A549 (cell line): ENCODE data around the gene UMODL1. TPM values are rescaled to one million over a fixed set of nuclear protein-coding genes. Genes with fewer than 3 reads are reported as not detected.

Experiments
- ATAC-seq, 2 experiments: fragments of 200-7000 bp in 1 of 2; fragments of >200 bp in 1 of 2; cut with Nextera tagmentation in 1 of 2; cut with Tn5 transposase in 1 of 2; 3 replicates each; pipeline versions ENCODE4 v1.8.0 to v1.9.1; 2018 to 2020; ENCODE audit warnings: mild to moderate bottlenecking in 1 of 2, moderate library complexity in 1 of 2
- CTCF ChIA-PET: fragments of 300-600 bp; sonication (Branson Sonifier 250); formaldehyde crosslinking; extraction: SDS; loops from one replicate; lab custom pipeline; 2021; ENCODE audit warnings: antibody characterized with exemption, inconsistent platforms; lab: Yijun Ruan, JAX
- POLR2A ChIA-PET: fragments of 350-600 bp; formaldehyde crosslinking; extraction: SDS; loops from one replicate; lab custom pipeline; 2021; ENCODE audit warnings: antibody characterized with exemption, inconsistent platforms; lab: Yijun Ruan, JAX
- DNase-seq, 2 experiments: peaks; one replicate each; pipeline versions ENCODE4 v3.0.0 to v3.0.0-alpha.2; 2011 to 2016; ENCODE audit warnings: low read depth in 1 of 2, low spot score in 1 of 2
- FAIRE-seq: peaks from 2 replicates; lab custom pipeline; 2011; peaks lifted over from hg19 to GRCh38; lab: Jason Lieb, UNC
- H3K27ac ChIP-seq, 2 experiments: fragments of >200 bp; sonication (Bioruptor Twin); formaldehyde crosslinking; 3 replicates each; pipeline ENCODE4 v1.5.1; 2016 to 2017
- H3K4me1 ChIP-seq: fragments of >200 bp; sonication (Bioruptor Twin); formaldehyde crosslinking; 3 replicates; pipeline ENCODE4 v1.6.1; 2016
- H3K4me2 ChIP-seq: fragments of >200 bp; sonication (Bioruptor Twin); formaldehyde crosslinking; 3 replicates; pipeline ENCODE4 v1.6.1; 2016
- H3K4me3 ChIP-seq: fragments of >200 bp; sonication (Bioruptor Twin); formaldehyde crosslinking; 3 replicates; pipeline ENCODE4 v1.5.1; 2016
- H3K9me3 ChIP-seq: fragments of >200 bp; sonication (Bioruptor Twin); formaldehyde crosslinking; 3 replicates; pipeline ENCODE4 v1.6.1; 2016
- BHLHE40 ChIP-seq: IDR thresholded peaks from 2 replicates; pipeline ENCODE4 v1.6.1; 2012; ENCODE audit warnings: low read depth, low read length, inconsistent platforms
- CBX2 ChIP-seq: fragments of 200-600 bp; sonication (generic); IDR thresholded peaks from 2 replicates; pipeline ENCODE4 v1.6.1; 2016; ENCODE audit warnings: low read depth, mild to moderate bottlenecking, borderline replicate concordance
- CHD2 ChIP-seq: fragments of 150-350 bp; IDR thresholded peaks from 2 replicates; pipeline ENCODE4 v1.6.1; 2014; ENCODE audit warnings: low read length; ENCODE audit not compliant: partially characterized antibody
- EP300 ChIP-seq, 2 experiments: fragments of >200 bp; sonication (Bioruptor Twin); formaldehyde crosslinking; IDR thresholded peaks; 2 replicates in 1 of 2; 3 replicates in 1 of 2; pipeline ENCODE4 v1.6.1; 2016 to 2017
- FOSL2 ChIP-seq, 2 experiments: fragments of 450-650 bp in 1 of 2; fragments of >200 bp in 1 of 2; sonication (Bioruptor Twin) in 1 of 2; formaldehyde crosslinking; IDR thresholded peaks; 2 replicates each; pipeline versions ENCODE4 v1.5.0 to v1.6.1; 2016 to 2020; ENCODE audit warnings: mild to moderate bottlenecking in 1 of 2, moderate library complexity in 1 of 2
- GATA3 ChIP-seq: IDR thresholded peaks from 2 replicates; pipeline ENCODE4 v1.6.1; 2012; ENCODE audit warnings: borderline replicate concordance
- HEYL ChIP-seq: fragments of 250-450 bp; sonication (Bioruptor Pico); IDR thresholded peaks from 2 replicates; pipeline ENCODE4 v1.8.0; 2021; ENCODE audit warnings: mild to moderate bottlenecking, moderate library complexity
- HOXB5 ChIP-seq: fragments of 250-450 bp; sonication (Bioruptor Pico); IDR thresholded peaks from 2 replicates; pipeline ENCODE4 v1.5.0; 2020; ENCODE audit warnings: mild to moderate bottlenecking, moderate library complexity
- JUNB ChIP-seq: fragments of >200 bp; sonication (Bioruptor Twin); formaldehyde crosslinking; IDR thresholded peaks from 2 replicates; pipeline ENCODE4 v1.6.1; 2016
- MAZ ChIP-seq: fragments of 150-350 bp; IDR thresholded peaks from 2 replicates; pipeline ENCODE4 v1.6.1; 2014; ENCODE audit warnings: antibody characterized with exemption, low read depth, low read length, borderline replicate concordance
- NFE2L2 ChIP-seq: fragments of 150-350 bp; conservative IDR thresholded peaks from 2 replicates; pipeline ENCODE4 v1.6.1; 2014; ENCODE audit warnings: low read length
- RFX5 ChIP-seq: fragments of 450-650 bp; IDR thresholded peaks from 2 replicates; pipeline ENCODE4 v1.7.1; 2014; ENCODE audit warnings: antibody characterized with exemption, mild to moderate bottlenecking, moderate library complexity
- RNF2 ChIP-seq: fragments of 200-600 bp; sonication (generic); IDR thresholded peaks from 2 replicates; pipeline ENCODE4 v1.6.1; 2016; ENCODE audit warnings: low read depth, mild to moderate bottlenecking, antibody characterized with exemption, moderate library complexity, borderline replicate concordance
- SMC3 ChIP-seq: fragments of >200 bp; sonication (Bioruptor Twin); formaldehyde crosslinking; IDR thresholded peaks from 3 replicates; pipeline ENCODE4 v1.6.1; 2018; ENCODE audit warnings: inconsistent platforms
- TFCP2L1 ChIP-seq: fragments of 250-450 bp; sonication (Bioruptor Pico); IDR thresholded peaks from 2 replicates; pipeline ENCODE4 v1.5.0; 2021; ENCODE audit warnings: mild to moderate bottlenecking
- TP53 ChIP-seq: fragments of 250-450 bp; sonication (Bioruptor Pico); IDR thresholded peaks from 2 replicates; pipeline ENCODE4 v1.5.0; 2021; ENCODE audit warnings: mild to moderate bottlenecking, moderate library complexity
- ZC3H11A ChIP-seq: fragments of 450-650 bp; IDR thresholded peaks from 2 replicates; pipeline ENCODE4 v1.6.1; 2014; ENCODE audit warnings: antibody characterized with exemption, mild to moderate bottlenecking
- ZNF302 ChIP-seq: fragments of 250-450 bp; sonication (Bioruptor Pico); IDR thresholded peaks from 2 replicates; pipeline ENCODE4 v1.9.0; 2021; ENCODE audit warnings: inconsistent platforms, mild to moderate bottlenecking, moderate library complexity
- WGBS: methylation state at CpG from one replicate; pipeline ENCODE4 v1.1.6; 2017; ENCODE audit errors: missing lambda C conversion rate; 5-methylcytosine and 5-hydroxymethylcytosine counted together
- polyA plus RNA-seq, 4 experiments: library from polyadenylated mRNA; depleted of rRNA in 3 of 4; stranded (reverse); fragments of >200 nt; fragmentation: RNase III in 1 of 4; extraction: RNeasy Plus Mini Kit Qiagen cat#74134 plus additional on column Dnase treatment in 1 of 4; gene quantifications; 2 replicates in 3 of 4; 3 replicates in 1 of 4; pipeline ENCODE4 v1.2.3, GENCODE V29; 2011 to 2017
- TF ChIP-seq, protein P1 (sequence below): fragments of 150-350 bp; IDR thresholded peaks from 2 replicates; pipeline ENCODE4 v1.6.1; 2014; ENCODE audit warnings: low read depth, mild to moderate bottlenecking, low read length
- TF ChIP-seq, protein P2 (sequence below): fragments of 250-450 bp; sonication (Bioruptor Pico); IDR thresholded peaks from 2 replicates; pipeline ENCODE4 v1.5.0; 2021; ENCODE audit warnings: mild to moderate bottlenecking, moderate library complexity, borderline replicate concordance
- TF ChIP-seq, protein P3 (sequence below): fragments of 450-650 bp; IDR thresholded peaks from 2 replicates; pipeline ENCODE4 v1.6.1; 2014; ENCODE audit warnings: antibody characterized with exemption
- TF ChIP-seq, protein P4 (sequence below): fragments of 200-600 bp; sonication (generic); IDR thresholded peaks from 2 replicates; pipeline ENCODE4 v1.6.1; 2016; ENCODE audit warnings: antibody characterized with exemption, mild to moderate bottlenecking, moderate library complexity
- TF ChIP-seq, protein P5 (sequence below): fragments of >200 bp; sonication (Bioruptor Twin); formaldehyde crosslinking; IDR thresholded peaks from 3 replicates; pipeline ENCODE4 v1.5.1; 2016
- TF ChIP-seq, protein P6 (sequence below): IDR thresholded peaks from 2 replicates; pipeline ENCODE4 v1.6.1; 2012

Gene UMODL1
- polyA plus RNA-seq, 2 of the 4 experiments (the other 2 are of a cell fraction) = not detected

DNA sequence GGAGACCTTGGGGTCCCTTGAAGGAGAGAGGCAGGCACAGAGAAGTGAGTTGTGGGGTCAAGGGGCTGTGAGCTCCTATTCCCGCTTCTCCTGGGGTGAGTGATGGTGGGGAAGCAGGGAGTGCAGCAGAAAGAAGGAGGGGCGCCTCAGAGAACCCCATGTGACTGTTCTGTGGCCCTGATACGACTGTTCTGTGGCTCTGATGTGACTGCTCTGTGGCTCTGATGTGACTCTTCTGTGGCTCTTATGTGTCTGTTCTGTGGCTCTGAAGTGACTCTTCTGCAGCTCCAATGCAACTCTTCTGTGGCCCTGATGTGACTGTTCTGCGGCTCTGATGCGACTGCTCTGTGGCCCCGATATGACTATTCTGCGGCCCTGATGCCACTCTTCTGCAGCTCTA lies 29.9 kb upstream of the UMODL1 start:
- TF ChIP-seq MAZ (no peak), HEYL (CRISPR knock-in tag) (no peak), CHD2 (no peak), SMC3 (no peak), JUNB (no peak), NFE2L2 (no peak), ZC3H11A (no peak), ZNF302 (CRISPR knock-in tag) (no peak), FOSL2 (IDR thresholded peaks at IDR 0.05) (no peak), FOSL2 (CRISPR knock-in tag; IDR thresholded peaks at IDR 0.05) (no peak), RFX5 (no peak)
- TF ChIP-seq, protein P1, sequence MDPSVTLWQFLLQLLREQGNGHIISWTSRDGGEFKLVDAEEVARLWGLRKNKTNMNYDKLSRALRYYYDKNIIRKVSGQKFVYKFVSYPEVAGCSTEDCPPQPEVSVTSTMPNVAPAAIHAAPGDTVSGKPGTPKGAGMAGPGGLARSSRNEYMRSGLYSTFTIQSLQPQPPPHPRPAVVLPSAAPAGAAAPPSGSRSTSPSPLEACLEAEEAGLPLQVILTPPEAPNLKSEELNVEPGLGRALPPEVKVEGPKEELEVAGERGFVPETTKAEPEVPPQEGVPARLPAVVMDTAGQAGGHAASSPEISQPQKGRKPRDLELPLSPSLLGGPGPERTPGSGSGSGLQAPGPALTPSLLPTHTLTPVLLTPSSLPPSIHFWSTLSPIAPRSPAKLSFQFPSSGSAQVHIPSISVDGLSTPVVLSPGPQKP = no peak
- TF ChIP-seq, protein P2, sequence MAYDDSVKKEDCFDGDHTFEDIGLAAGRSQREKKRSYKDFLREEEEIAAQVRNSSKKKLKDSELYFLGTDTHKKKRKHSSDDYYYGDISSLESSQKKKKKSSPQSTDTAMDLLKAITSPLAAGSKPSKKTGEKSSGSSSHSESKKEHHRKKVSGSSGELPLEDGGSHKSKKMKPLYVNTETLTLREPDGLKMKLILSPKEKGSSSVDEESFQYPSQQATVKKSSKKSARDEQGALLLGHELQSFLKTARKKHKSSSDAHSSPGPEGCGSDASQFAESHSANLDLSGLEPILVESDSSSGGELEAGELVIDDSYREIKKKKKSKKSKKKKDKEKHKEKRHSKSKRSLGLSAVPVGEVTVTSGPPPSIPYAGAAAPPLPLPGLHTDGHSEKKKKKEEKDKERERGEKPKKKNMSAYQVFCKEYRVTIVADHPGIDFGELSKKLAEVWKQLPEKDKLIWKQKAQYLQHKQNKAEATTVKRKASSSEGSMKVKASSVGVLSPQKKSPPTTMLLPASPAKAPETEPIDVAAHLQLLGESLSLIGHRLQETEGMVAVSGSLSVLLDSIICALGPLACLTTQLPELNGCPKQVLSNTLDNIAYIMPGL (CRISPR knock-in tag) = no peak
- TF ChIP-seq, protein P3, sequence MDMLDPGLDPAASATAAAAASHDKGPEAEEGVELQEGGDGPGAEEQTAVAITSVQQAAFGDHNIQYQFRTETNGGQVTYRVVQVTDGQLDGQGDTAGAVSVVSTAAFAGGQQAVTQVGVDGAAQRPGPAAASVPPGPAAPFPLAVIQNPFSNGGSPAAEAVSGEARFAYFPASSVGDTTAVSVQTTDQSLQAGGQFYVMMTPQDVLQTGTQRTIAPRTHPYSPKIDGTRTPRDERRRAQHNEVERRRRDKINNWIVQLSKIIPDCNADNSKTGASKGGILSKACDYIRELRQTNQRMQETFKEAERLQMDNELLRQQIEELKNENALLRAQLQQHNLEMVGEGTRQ = no peak
- Histone ChIP-seq H3K4me1 (peaks cover 5% of the 10 kb centered on the region; the same call in 2 of the 3 replicates), H3K4me2 (no peak overlapping the region), H3K4me3 (no peak overlapping the region), H3K27ac (no peak overlapping the region), H3K9me3 (no peaks in the 10 kb centered on the region)
- no peak for FAIRE-seq
- ATAC-seq = no peak
- DNase-seq = no peak
- CTCF ChIA-PET = interaction anchor here (0.7 kb wide), 1 partner anchor 77 kb away, joined by 3 read pairs; no protein-coding TSS in a partner anchor
- 92% methylated on average over 7 of the region's 7 CpGs for WGBS
- POLR2A ChIA-PET = no interaction called here

DNA sequence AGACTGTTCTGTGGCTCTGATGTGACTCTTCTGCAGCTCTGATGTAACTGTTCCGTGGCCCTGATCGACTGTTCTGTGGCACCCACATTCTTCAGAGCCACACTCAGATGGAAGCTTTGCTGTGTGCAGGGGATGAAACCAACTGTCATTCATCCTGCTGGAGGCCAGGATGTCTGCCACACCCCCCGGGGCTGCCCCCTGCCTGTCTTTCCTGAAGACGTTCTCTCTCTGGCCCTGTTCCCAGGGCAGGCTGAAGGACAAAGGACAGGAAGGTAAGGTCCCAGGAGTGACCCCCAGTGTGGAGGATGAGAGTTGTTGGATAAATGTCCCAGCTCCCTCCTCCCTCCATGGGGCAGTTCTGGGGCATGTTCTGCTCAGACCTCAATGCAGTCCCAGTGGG lies 29.4 kb upstream of the UMODL1 start:
- ATAC-seq = no peak
- Histone ChIP-seq H3K4me1 (peaks cover 5% of the 10 kb centered on the region; the same call in 2 of the 3 replicates), H3K27ac (no peak overlapping the region), H3K4me2 (no peak overlapping the region), H3K9me3 (no peaks in the 10 kb centered on the region), H3K4me3 (no peak overlapping the region)
- FAIRE-seq = no peak
- CTCF ChIA-PET = interaction anchor here (0.7 kb wide), 1 partner anchor 76 kb away, joined by 3 read pairs; no protein-coding TSS in a partner anchor
- WGBS = no CpG with 5 or more reads among the region's 4 CpGs
- POLR2A ChIA-PET = no interaction called here
- no peak for DNase-seq
- TF ChIP-seq CBX2 = no peak
- no peak for TF ChIP-seq EP300 (IDR thresholded peaks at IDR 0.05)
- TF ChIP-seq BHLHE40 = no peak
- TF ChIP-seq HOXB5 (CRISPR knock-in tag) = no peak
- no peak for TF ChIP-seq TP53 (CRISPR knock-in tag)
- TF ChIP-seq, protein P2 (CRISPR knock-in tag) = no peak
- TF ChIP-seq CHD2 = no peak
- TF ChIP-seq, protein P4, sequence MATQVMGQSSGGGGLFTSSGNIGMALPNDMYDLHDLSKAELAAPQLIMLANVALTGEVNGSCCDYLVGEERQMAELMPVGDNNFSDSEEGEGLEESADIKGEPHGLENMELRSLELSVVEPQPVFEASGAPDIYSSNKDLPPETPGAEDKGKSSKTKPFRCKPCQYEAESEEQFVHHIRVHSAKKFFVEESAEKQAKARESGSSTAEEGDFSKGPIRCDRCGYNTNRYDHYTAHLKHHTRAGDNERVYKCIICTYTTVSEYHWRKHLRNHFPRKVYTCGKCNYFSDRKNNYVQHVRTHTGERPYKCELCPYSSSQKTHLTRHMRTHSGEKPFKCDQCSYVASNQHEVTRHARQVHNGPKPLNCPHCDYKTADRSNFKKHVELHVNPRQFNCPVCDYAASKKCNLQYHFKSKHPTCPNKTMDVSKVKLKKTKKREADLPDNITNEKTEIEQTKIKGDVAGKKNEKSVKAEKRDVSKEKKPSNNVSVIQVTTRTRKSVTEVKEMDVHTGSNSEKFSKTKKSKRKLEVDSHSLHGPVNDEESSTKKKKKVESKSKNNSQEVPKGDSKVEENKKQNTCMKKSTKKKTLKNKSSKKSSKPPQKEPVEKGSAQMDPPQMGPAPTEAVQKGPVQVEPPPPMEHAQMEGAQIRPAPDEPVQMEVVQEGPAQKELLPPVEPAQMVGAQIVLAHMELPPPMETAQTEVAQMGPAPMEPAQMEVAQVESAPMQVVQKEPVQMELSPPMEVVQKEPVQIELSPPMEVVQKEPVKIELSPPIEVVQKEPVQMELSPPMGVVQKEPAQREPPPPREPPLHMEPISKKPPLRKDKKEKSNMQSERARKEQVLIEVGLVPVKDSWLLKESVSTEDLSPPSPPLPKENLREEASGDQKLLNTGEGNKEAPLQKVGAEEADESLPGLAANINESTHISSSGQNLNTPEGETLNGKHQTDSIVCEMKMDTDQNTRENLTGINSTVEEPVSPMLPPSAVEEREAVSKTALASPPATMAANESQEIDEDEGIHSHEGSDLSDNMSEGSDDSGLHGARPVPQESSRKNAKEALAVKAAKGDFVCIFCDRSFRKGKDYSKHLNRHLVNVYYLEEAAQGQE = no peak
- TF ChIP-seq, protein P5, sequence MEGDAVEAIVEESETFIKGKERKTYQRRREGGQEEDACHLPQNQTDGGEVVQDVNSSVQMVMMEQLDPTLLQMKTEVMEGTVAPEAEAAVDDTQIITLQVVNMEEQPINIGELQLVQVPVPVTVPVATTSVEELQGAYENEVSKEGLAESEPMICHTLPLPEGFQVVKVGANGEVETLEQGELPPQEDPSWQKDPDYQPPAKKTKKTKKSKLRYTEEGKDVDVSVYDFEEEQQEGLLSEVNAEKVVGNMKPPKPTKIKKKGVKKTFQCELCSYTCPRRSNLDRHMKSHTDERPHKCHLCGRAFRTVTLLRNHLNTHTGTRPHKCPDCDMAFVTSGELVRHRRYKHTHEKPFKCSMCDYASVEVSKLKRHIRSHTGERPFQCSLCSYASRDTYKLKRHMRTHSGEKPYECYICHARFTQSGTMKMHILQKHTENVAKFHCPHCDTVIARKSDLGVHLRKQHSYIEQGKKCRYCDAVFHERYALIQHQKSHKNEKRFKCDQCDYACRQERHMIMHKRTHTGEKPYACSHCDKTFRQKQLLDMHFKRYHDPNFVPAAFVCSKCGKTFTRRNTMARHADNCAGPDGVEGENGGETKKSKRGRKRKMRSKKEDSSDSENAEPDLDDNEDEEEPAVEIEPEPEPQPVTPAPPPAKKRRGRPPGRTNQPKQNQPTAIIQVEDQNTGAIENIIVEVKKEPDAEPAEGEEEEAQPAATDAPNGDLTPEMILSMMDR = no peak
- TF ChIP-seq RNF2 = no peak
- no peak for TF ChIP-seq TFCP2L1
- TF ChIP-seq GATA3 = no peak
- no peak for TF ChIP-seq SMC3
- TF ChIP-seq, protein P6, sequence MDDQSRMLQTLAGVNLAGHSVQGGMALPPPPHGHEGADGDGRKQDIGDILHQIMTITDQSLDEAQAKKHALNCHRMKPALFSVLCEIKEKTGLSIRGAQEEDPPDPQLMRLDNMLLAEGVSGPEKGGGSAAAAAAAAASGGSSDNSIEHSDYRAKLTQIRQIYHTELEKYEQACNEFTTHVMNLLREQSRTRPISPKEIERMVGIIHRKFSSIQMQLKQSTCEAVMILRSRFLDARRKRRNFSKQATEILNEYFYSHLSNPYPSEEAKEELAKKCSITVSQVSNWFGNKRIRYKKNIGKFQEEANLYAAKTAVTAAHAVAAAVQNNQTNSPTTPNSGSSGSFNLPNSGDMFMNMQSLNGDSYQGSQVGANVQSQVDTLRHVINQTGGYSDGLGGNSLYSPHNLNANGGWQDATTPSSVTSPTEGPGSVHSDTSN = no peak
